A673 (cell line): ENCODE results near the gene RPAP3. TPM values are rescaled to one million over a fixed set of nuclear protein-coding genes. Genes with fewer than 3 reads are reported as not detected.
"Not testable (repeated sequence)": the region's sequence is repeated elsewhere in the genome, so short reads cannot be mapped to it uniquely, and the experiment has no call there.

Source experiments
- BruUV-seq: library from RNA; stranded (reverse); fragments of 400-500 nt; replicated peaks from 2 replicates; lab custom pipeline; 2021; lab: Mats Ljungman, UMichigan
- CTCF ChIA-PET: fragments of 300-600 bp; sonication (Branson Sonifier 250); formaldehyde crosslinking; loops from one replicate; lab custom pipeline; 2022; ENCODE audit warnings: antibody characterized with exemption; lab: Charles Lee
- POLR2A ChIA-PET: fragments of 300-600 bp; sonication (Branson Sonifier 250); formaldehyde crosslinking; loops from one replicate; lab custom pipeline; 2022; ENCODE audit warnings: antibody characterized with exemption; ENCODE audit not compliant: low non-redundant PET; lab: Charles Lee
- DNase-seq: peaks from one replicate; pipeline ENCODE4 v3.0.0-alpha.2; 2015; ENCODE audit warnings: low spot score
- H3K27ac ChIP-seq: fragments of 200-600 bp; sonication (generic); 2 replicates; pipeline ENCODE4 v1.5.1; 2016; ENCODE audit warnings: mixed run types, low read depth, mild to moderate bottlenecking, mixed read lengths, antibody characterized with exemption, low read length; ENCODE audit not compliant: poor library complexity, severe bottlenecking
- H3K27me3 ChIP-seq: fragments of 200-600 bp; sonication (generic); replicated peaks from 2 replicates; pipeline ENCODE4 v1.6.1; 2017; ENCODE audit warnings: mixed run types, low read depth, mild to moderate bottlenecking, mixed read lengths, antibody characterized with exemption, low read length; ENCODE audit not compliant: insufficient read depth, poor library complexity
- H3K36me3 ChIP-seq: fragments of 200-600 bp; sonication (generic); 2 replicates; pipeline ENCODE4 v1.6.1; 2016; ENCODE audit warnings: mixed run types, mild to moderate bottlenecking, mixed read lengths, antibody characterized with exemption, low read length; ENCODE audit not compliant: insufficient read depth, poor library complexity, severe bottlenecking
- H3K4me1 ChIP-seq: fragments of 200-600 bp; sonication (generic); 2 replicates; pipeline ENCODE4 v1.6.1; 2017; ENCODE audit warnings: mixed run types, mild to moderate bottlenecking, mixed read lengths, antibody characterized with exemption, low read length; ENCODE audit not compliant: insufficient read depth, poor library complexity, severe bottlenecking
- H3K4me3 ChIP-seq: fragments of 200-600 bp; sonication (generic); 2 replicates; pipeline ENCODE4 v1.5.1; 2016; ENCODE audit warnings: low read depth, mixed run types, mild to moderate bottlenecking, mixed read lengths, low read length; ENCODE audit not compliant: poor library complexity, severe bottlenecking
- H3K9me3 ChIP-seq: fragments of 200-600 bp; sonication (generic); 2 replicates; pipeline ENCODE4 v1.6.1; 2016; ENCODE audit warnings: mixed run types, low read depth, mild to moderate bottlenecking, mixed read lengths, antibody characterized with exemption, low read length; ENCODE audit not compliant: poor library complexity, severe bottlenecking
- EZH2 ChIP-seq: fragments of 200-600 bp; sonication (generic); IDR thresholded peaks from 2 replicates; pipeline ENCODE4 v1.6.1; 2017; ENCODE audit warnings: borderline replicate concordance, low read depth, mild to moderate bottlenecking, mixed read lengths, antibody characterized with exemption, low read length; ENCODE audit not compliant: poor library complexity, severe bottlenecking
- intact Hi-C: fragments of 100-400 bp; cut with micrococcal nuclease; formaldehyde crosslinking; loops from one replicate; pipeline ENCODE4 v1.10.0; 2022; ENCODE audit not compliant: unreplicated experiment
- total RNA-seq: library from RNA; stranded (reverse); gene quantifications from 2 replicates; pipeline ENCODE4 v1.2.3, GENCODE V29; 2021
- TF ChIP-seq, protein P1 (sequence below): fragments of 300-800, 200-600 bp; sonication (generic); conservative IDR thresholded peaks from 2 replicates; pipeline ENCODE4 v1.5.1; 2017; ENCODE audit warnings: low read depth, mild to moderate bottlenecking, antibody characterized with exemption, low read length, moderate library complexity, mixed read lengths

RPAP3 gene
- total RNA-seq, 1 experiment from 2014 or later = 81.1 TPM

DNA sequence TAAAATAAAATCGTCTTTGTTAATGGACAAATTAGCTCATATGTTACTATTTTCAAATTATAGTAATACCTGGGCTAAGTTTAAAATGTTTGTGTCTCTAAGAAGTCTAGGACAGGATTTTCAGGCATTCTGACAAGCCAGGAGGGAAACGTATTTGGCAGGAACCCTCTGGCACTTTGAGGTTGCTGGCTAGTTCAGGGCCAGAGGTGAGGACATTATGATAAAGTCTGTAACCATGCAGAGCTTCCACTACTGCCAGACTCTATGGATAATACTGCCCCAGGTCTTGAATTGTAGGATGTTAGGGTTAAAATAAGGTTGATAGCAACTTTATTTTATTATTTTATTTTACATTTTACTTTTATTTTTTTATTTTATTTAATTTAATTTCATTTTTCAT is 56.4 kb downstream of the RPAP3 start:
- Histone ChIP-seq H3K27me3 (no peaks in the 10 kb centered on the region), H3K27ac (no peak overlapping the region), H3K9me3 (no peaks in the 10 kb centered on the region), H3K4me3 (no peak overlapping the region), H3K4me1 (peaks cover 12% of the 10 kb centered on the region), H3K36me3 (no peaks in the 10 kb centered on the region)
- no peak for DNase-seq
- intact Hi-C loops = no loop called here
- POLR2A ChIA-PET = no interaction called here
- CTCF ChIA-PET = interaction anchor here (0.7 kb wide), 1 partner anchor 152 kb away, joined by 3 read pairs; no protein-coding TSS in a partner anchor
- TF ChIP-seq, protein P1, sequence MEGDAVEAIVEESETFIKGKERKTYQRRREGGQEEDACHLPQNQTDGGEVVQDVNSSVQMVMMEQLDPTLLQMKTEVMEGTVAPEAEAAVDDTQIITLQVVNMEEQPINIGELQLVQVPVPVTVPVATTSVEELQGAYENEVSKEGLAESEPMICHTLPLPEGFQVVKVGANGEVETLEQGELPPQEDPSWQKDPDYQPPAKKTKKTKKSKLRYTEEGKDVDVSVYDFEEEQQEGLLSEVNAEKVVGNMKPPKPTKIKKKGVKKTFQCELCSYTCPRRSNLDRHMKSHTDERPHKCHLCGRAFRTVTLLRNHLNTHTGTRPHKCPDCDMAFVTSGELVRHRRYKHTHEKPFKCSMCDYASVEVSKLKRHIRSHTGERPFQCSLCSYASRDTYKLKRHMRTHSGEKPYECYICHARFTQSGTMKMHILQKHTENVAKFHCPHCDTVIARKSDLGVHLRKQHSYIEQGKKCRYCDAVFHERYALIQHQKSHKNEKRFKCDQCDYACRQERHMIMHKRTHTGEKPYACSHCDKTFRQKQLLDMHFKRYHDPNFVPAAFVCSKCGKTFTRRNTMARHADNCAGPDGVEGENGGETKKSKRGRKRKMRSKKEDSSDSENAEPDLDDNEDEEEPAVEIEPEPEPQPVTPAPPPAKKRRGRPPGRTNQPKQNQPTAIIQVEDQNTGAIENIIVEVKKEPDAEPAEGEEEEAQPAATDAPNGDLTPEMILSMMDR = no peak
- no TSS peak for BruUV-seq

DNA sequence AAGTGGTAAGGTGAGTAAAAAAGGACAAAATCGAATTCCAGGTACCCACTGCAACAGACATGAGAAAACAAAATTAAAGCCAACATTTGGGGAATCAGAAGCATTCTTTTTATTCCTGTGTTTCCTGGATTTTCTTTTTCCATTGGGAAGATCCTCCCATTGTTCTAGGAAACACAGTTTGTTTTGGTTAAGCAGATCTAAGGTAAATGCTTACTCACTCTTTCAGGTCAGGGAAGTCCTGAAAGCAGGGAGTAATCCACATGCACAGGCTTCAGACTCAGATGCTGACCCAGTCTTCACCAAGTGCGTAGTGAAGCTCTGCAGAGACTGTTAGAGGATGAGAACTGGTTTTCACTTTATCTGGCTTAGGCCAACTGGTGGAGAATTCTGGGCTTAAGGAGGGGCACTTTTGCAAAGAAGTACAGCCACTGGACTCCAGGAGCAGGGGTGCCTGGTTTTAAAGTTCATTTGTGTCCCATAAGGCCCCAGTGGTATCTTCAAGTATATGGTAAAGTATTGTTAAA is 57.7 kb downstream of the RPAP3 start:
- ChIA-PET POLR2A (no interaction called here), CTCF (no interaction called here)
- Histone ChIP-seq H3K4me3 (no peak overlapping the region), H3K9me3 (no peaks in the 10 kb centered on the region), H3K27ac (no peak overlapping the region), H3K36me3 (no peaks in the 10 kb centered on the region), H3K27me3 (no peaks in the 10 kb centered on the region), H3K4me1 (peaks cover 12% of the 10 kb centered on the region)
- intact Hi-C loops = no loop called here
- TF ChIP-seq, protein P1 = no peak
- no peak for TF ChIP-seq EZH2
- no TSS peak for BruUV-seq
- no peak for DNase-seq

- H3K36me3 ChIP-seq, intact Hi-C loops, H3K4me3 ChIP-seq, H3K27me3 ChIP-seq, H3K4me1 ChIP-seq, H3K27ac ChIP-seq, BruUV-seq, POLR2A ChIA-PET, DNase-seq, H3K9me3 ChIP-seq: not testable (repeated sequence)
- CTCF ChIA-PET = interaction anchor here (0.6 kb wide), 1 partner anchor 44 kb away, joined by 3 read pairs; no protein-coding TSS in a partner anchor
Measured at GRCh38 chr12:47642310-47642709, 63.5 kb downstream of the RPAP3 start.
